Measurements from ENCODE around the gene CLDND1. TPM values are rescaled to one million over a fixed set of nuclear protein-coding genes. Genes with fewer than 3 reads are reported as not detected.
A peak's percentile ranks its signal among the peaks of the same experiment; 100 is the strongest.

CLDND1 gene
- total and polyA plus RNA-seq, 4 donors, result 143 to 263 (median 193) TPM

DNA sequence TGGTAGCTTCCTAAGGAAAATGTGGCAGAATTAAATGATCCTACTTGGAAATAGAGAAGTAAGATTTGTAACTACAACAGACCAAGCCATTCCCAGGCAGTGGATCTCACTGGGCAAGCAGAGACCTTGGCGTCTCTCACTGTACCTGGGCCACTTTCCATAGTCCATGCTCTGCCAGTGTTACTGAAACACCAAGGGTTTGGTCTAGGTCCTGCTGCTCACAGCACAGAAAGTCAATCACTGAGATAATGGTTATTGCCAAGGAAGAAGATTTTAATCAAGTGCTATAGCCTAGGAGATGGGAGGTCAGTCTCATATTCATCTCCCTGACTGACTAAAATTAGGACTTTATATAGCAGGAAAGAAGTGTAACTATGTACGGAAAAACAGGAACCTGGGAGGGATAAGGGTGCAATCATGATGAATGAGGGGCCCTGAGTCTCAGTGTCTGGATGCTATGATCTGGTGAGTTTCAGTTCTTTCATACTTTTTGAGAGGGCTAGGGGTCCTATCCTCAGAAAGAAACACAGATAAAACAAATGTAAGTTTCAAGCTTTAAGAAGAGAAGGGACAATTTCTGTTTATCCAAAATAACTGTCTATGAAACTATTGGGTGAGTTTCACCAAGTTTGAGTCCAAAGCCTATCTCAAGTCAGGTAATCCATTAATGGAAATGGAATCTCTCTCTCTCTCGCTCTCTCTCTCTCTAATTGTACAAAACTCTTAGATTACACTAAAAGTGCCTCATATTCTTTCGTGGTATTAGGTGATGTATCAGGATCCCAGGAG, 29.7 kb upstream of the CLDND1 start:
- WGBS (ENCODE audit: insufficient coverage), result 60% methylated on average over 1 of the region's 4 CpGs
- Histone ChIP-seq H3K36me3 (ENCODE audit: control insufficient read depth, insufficient read depth, low read length) (no peaks in the 10 kb centered on the region), H3K4me1 (ENCODE audit: control insufficient read depth, insufficient read depth, low read length) (no peaks in the 10 kb centered on the region), H3K9me3 (ENCODE audit: control insufficient read depth, insufficient read depth, low read length) (no peaks in the 10 kb centered on the region), H3K4me3 (ENCODE audit: low read depth, low read length) (no peak overlapping the region), H3K27me3 (ENCODE audit: control insufficient read depth, insufficient read depth, low read length) (no peaks in the 10 kb centered on the region), H3K27ac (ENCODE audit: low read depth, low read length) (no peak overlapping the region)
- DNase-seq (ENCODE audit: low read depth in 4 of 6, low spot score in 6 of 6), result no peak

DNA sequence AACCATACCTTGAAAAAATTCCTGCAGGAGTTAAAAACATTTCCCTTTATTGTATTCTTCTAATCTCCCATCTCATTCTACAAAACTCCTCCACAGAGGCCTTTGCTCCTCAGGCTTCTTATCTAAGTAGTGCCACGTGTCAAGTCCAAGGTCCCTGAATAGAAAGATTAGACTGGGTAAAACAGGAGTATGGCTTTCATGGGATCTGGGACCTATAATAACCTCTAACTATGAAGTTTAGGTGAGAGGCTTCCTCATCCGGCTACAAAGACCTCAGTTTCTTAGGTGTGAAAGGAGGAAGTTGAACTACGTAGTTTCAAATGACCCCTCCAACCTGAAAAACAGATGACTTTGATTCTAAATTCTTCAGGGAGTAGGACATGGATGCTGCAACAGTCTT, 29.1 kb upstream of the CLDND1 start:
- Histone ChIP-seq H3K4me1 (ENCODE audit: control insufficient read depth, insufficient read depth, low read length) (no peaks in the 10 kb centered on the region), H3K36me3 (ENCODE audit: control insufficient read depth, insufficient read depth, low read length) (no peaks in the 10 kb centered on the region), H3K9me3 (ENCODE audit: control insufficient read depth, insufficient read depth, low read length) (no peaks in the 10 kb centered on the region), H3K4me3 (ENCODE audit: low read depth, low read length) (no peak overlapping the region), H3K27ac (ENCODE audit: low read depth, low read length) (no peak overlapping the region), H3K27me3 (ENCODE audit: control insufficient read depth, insufficient read depth, low read length) (no peaks in the 10 kb centered on the region)
- no peak for DNase-seq (ENCODE audit: low read depth in 4 of 6, low spot score in 6 of 6)
- WGBS (ENCODE audit: insufficient coverage), result no CpG with 5 or more reads among the region's 3 CpGs

DNA sequence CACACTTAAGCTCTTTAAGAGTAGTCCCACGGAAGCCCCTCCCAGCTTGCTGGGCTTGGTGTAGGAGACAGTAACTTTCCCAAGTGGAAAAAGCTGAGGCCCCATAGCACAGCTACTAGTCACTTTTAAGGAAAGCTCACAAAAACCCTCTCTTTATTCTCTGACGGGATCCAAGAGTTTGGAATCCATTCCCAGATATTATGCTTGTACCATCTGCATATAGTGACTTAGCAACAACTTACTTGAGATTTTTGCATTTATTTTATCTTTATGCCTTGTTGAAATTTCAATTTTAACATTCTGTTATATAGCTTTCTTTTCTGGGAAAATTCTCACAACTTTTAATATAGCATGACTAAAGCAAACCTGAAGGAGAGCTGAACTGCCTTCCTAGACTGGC, 28.5 kb upstream of the CLDND1 start:
- peak in 1 of 6 donors; percentile 76 for DNase-seq (ENCODE audit: low read depth in 4 of 6, low spot score in 6 of 6)
- no peaks in the 10 kb centered on the region for H3K27me3 ChIP-seq (ENCODE audit: control insufficient read depth, insufficient read depth, low read length)
- H3K9me3 ChIP-seq (ENCODE audit: control insufficient read depth, insufficient read depth, low read length), result no peaks in the 10 kb centered on the region
- H3K4me1 ChIP-seq (ENCODE audit: control insufficient read depth, insufficient read depth, low read length), result no peaks in the 10 kb centered on the region
- H3K36me3 ChIP-seq (ENCODE audit: control insufficient read depth, insufficient read depth, low read length), result no peaks in the 10 kb centered on the region
- no peak overlapping the region for H3K27ac ChIP-seq (ENCODE audit: low read depth, low read length)
- no peak overlapping the region for H3K4me3 ChIP-seq (ENCODE audit: low read depth, low read length)
- WGBS (ENCODE audit: insufficient coverage), result no CpG with 5 or more reads among the region's 2 CpGs

DNA sequence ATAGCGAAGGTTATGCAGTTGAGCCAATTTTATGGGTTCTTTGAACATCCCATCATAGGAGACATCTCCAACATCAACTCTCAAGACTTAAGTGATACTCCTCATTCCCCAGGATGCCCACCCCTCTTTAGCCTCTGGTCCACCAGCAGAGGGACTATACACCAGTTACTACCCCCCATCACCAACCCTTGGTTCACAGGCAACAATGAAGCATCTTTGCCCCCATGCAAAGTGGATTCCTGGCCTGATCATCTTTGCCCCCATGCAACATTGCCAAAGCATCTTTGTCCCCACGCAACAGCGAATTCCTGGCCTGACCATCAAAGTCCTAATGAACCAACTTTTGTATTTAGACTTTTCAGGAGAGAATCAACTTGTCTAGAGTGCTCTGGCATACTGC, 28.1 kb upstream of the CLDND1 start:
- 100% methylated on average over 2 of the region's 3 CpGs for WGBS (ENCODE audit: insufficient coverage)
- Histone ChIP-seq H3K36me3 (ENCODE audit: control insufficient read depth, insufficient read depth, low read length) (no peaks in the 10 kb centered on the region), H3K9me3 (ENCODE audit: control insufficient read depth, insufficient read depth, low read length) (no peaks in the 10 kb centered on the region), H3K4me1 (ENCODE audit: control insufficient read depth, insufficient read depth, low read length) (no peaks in the 10 kb centered on the region), H3K27me3 (ENCODE audit: control insufficient read depth, insufficient read depth, low read length) (no peaks in the 10 kb centered on the region), H3K4me3 (ENCODE audit: low read depth, low read length) (no peak overlapping the region), H3K27ac (ENCODE audit: low read depth, low read length) (no peak overlapping the region)
- no peak for DNase-seq (ENCODE audit: low read depth in 4 of 6, low spot score in 6 of 6)

DNA sequence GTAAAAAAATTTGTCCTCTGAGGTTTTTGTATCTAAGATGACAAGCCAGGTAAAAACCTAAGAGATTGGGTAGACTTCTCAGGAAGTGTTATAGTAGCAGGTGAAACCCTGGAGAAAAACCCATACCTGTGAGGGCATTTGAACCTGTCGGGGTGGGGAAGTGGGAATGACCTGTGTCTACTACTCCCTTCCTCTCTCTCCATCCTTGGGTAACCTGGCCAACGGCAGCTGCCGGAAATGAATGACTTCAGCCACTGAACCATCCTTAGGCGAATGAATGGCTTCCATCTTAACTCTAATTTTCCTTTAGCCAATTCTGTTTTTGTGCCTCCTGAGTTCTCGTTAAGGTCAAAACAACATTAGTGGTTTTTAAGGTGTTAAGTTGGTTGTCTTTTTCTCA, 25.8 kb upstream of the CLDND1 start:
- WGBS (ENCODE audit: insufficient coverage), result 70% methylated on average over 2 of the region's 5 CpGs

DNA sequence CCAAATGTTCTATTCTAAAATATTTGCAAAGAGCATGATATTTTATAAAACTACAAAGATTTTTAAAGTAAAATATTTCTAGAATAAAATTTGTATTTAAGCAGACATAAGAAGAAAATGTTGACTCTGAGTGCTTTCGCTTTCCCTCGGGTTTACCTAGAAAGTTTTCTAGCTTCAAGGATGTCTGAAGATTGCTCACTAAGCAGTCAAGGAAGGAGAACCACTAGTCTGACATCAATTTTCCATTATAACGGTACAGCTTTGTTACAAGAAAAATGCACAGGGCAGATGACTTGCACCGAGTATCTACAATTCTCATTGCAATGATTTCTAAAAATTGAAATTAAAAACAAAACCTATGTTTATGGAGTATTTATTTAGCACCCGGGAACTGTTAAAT, 23.2 kb upstream of the CLDND1 start:
- no CpG with 5 or more reads among the region's 5 CpGs for WGBS (ENCODE audit: insufficient coverage)
- Histone ChIP-seq H3K36me3 (ENCODE audit: control insufficient read depth, insufficient read depth, low read length) (no peaks in the 10 kb centered on the region), H3K4me3 (ENCODE audit: low read depth, low read length) (no peak overlapping the region), H3K4me1 (ENCODE audit: control insufficient read depth, insufficient read depth, low read length) (no peaks in the 10 kb centered on the region), H3K9me3 (ENCODE audit: control insufficient read depth, insufficient read depth, low read length) (no peaks in the 10 kb centered on the region), H3K27me3 (ENCODE audit: control insufficient read depth, insufficient read depth, low read length) (no peaks in the 10 kb centered on the region), H3K27ac (ENCODE audit: low read depth, low read length) (no peak overlapping the region)
- no peak for DNase-seq (ENCODE audit: low read depth in 4 of 6, low spot score in 6 of 6)

More for the DNA sequence above, 25.8 kb upstream of the CLDND1 start:
- no peak overlapping the region for H3K4me3 ChIP-seq (ENCODE audit: low read depth, low read length)
- no peak for DNase-seq (ENCODE audit: low read depth in 4 of 6, low spot score in 6 of 6)
- no peaks in the 10 kb centered on the region for H3K4me1 ChIP-seq (ENCODE audit: control insufficient read depth, insufficient read depth, low read length)
- H3K9me3 ChIP-seq (ENCODE audit: control insufficient read depth, insufficient read depth, low read length), result no peaks in the 10 kb centered on the region
- no peaks in the 10 kb centered on the region for H3K27me3 ChIP-seq (ENCODE audit: control insufficient read depth, insufficient read depth, low read length)
- no peaks in the 10 kb centered on the region for H3K36me3 ChIP-seq (ENCODE audit: control insufficient read depth, insufficient read depth, low read length)
- no peak overlapping the region for H3K27ac ChIP-seq (ENCODE audit: low read depth, low read length)

DNA sequence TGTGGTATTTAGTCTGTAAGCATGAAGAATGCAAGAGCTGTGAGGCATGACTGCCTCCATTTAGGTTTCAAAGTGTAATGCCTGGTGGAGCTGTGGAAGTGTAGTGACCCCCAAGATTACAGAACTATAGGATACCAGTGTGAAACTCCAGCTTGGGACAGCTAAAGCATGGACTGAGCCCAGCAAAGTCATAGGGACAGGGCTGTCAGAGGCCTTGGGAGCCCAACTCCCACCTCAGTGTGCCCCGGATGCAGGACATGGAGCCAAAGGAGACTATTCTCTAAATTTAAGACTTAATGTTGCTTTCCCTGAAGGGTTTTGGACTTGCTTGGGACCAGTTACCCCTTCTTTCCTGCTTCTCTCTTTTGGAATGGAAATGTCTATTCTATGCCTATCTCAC, 19.9 kb upstream of the CLDND1 start:
- 75% methylated on average over 1 of the region's 1 CpG for WGBS (ENCODE audit: insufficient coverage)
- no peak for DNase-seq (ENCODE audit: low read depth in 4 of 6, low spot score in 6 of 6)
- no peak overlapping the region for H3K27ac ChIP-seq (ENCODE audit: low read depth, low read length)
- no peak overlapping the region for H3K4me3 ChIP-seq (ENCODE audit: low read depth, low read length)
- no peaks in the 10 kb centered on the region for H3K27me3 ChIP-seq (ENCODE audit: control insufficient read depth, insufficient read depth, low read length)
- H3K9me3 ChIP-seq (ENCODE audit: control insufficient read depth, insufficient read depth, low read length), result no peaks in the 10 kb centered on the region
- H3K4me1 ChIP-seq (ENCODE audit: control insufficient read depth, insufficient read depth, low read length), result no peaks in the 10 kb centered on the region
- no peaks in the 10 kb centered on the region for H3K36me3 ChIP-seq (ENCODE audit: control insufficient read depth, insufficient read depth, low read length)

DNA sequence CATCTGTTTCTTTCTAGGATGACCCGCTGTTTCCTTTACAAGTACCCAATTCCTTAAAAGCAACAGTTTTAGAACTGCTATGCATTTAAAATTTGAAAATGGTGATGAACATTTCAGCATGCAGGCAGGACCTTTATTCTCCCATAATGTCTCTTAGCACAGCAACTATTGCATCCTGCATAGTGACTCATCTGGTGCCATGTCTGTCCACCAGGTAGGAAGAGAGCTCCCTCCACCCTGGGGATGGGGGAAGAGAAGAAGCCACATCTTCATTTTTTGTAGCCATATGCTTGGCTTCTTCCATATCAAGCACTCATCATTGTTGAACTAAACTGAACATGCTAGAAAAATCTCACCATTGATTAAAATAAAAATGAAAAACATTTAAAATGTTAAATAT, 19.0 kb upstream of the CLDND1 start:
- no peaks in the 10 kb centered on the region for H3K4me1 ChIP-seq (ENCODE audit: control insufficient read depth, insufficient read depth, low read length)
- H3K36me3 ChIP-seq (ENCODE audit: control insufficient read depth, insufficient read depth, low read length), result no peaks in the 10 kb centered on the region
- no peak overlapping the region for H3K27ac ChIP-seq (ENCODE audit: low read depth, low read length)
- no peaks in the 10 kb centered on the region for H3K9me3 ChIP-seq (ENCODE audit: control insufficient read depth, insufficient read depth, low read length)
- no peaks in the 10 kb centered on the region for H3K27me3 ChIP-seq (ENCODE audit: control insufficient read depth, insufficient read depth, low read length)
- no CpG with 5 or more reads among the region's 1 CpG for WGBS (ENCODE audit: insufficient coverage)
- no peak for DNase-seq (ENCODE audit: low read depth in 4 of 6, low spot score in 6 of 6)
- no peak overlapping the region for H3K4me3 ChIP-seq (ENCODE audit: low read depth, low read length)

DNA sequence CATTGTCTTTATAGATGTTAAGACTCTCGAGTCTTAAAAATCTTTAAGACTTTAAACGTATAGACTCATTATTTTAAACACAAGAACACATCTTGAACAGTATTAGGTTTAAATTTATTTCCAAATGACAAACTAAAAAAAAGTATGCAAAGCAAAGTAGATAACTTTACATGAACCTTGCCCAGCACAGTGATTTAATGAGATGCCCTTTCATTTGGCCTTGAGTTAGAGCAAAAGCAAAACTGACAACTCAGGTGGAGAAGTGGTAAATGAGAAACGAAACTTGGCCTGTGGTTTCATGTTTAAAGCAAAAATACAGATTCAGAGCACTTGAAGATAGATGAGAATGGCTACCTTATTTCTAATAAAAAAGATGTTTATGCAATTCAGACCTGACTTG, 17.6 kb upstream of the CLDND1 start:
- no peaks in the 10 kb centered on the region for H3K36me3 ChIP-seq (ENCODE audit: control insufficient read depth, insufficient read depth, low read length)
- H3K27me3 ChIP-seq (ENCODE audit: control insufficient read depth, insufficient read depth, low read length), result no peaks in the 10 kb centered on the region
- no peak for DNase-seq (ENCODE audit: low read depth in 4 of 6, low spot score in 6 of 6)
- H3K27ac ChIP-seq (ENCODE audit: low read depth, low read length), result no peak overlapping the region
- 60% methylated on average over 1 of the region's 3 CpGs for WGBS (ENCODE audit: insufficient coverage)
- H3K4me3 ChIP-seq (ENCODE audit: low read depth, low read length), result no peak overlapping the region
- no peaks in the 10 kb centered on the region for H3K9me3 ChIP-seq (ENCODE audit: control insufficient read depth, insufficient read depth, low read length)
- no peaks in the 10 kb centered on the region for H3K4me1 ChIP-seq (ENCODE audit: control insufficient read depth, insufficient read depth, low read length)

DNA sequence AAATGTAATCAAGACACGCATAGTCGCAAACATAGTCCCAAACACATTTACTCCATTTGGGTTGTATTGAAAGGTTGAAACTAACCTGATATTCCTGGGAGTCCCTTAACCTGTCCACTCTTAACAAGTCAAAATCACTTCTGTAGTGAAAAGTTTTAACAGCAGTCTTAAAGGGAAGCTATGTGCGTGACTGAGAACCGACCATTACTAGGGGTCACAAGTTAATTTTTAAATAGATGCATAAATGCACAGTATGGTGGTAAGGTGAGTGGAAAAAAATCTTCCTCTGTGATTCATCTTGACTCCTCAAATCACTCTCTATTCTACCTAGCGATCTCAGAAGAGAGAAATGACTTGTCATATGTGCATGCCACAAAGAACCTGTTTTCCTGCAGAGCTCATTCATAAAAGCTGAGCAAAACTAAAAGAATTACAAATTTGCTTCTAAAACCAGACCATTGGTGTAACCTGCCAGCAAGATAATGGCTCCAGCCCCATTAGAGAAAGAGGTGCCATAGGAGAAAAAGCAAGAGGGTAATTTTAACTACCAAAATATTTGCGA, 13.8 kb upstream of the CLDND1 start:
- no peak for DNase-seq (ENCODE audit: low read depth in 4 of 6, low spot score in 6 of 6)
- Histone ChIP-seq H3K36me3 (ENCODE audit: control insufficient read depth, insufficient read depth, low read length) (no peaks in the 10 kb centered on the region), H3K27me3 (ENCODE audit: control insufficient read depth, insufficient read depth, low read length) (no peaks in the 10 kb centered on the region), H3K4me1 (ENCODE audit: control insufficient read depth, insufficient read depth, low read length) (no peaks in the 10 kb centered on the region), H3K4me3 (ENCODE audit: low read depth, low read length) (no peak overlapping the region), H3K9me3 (ENCODE audit: control insufficient read depth, insufficient read depth, low read length) (no peaks in the 10 kb centered on the region), H3K27ac (ENCODE audit: low read depth, low read length) (no peak overlapping the region)
- 100% methylated on average over 1 of the region's 6 CpGs for WGBS (ENCODE audit: insufficient coverage)

Data from spinal cord (tissue), 10 donors.